HTERT RPE-1 (cell line): Measurements from ENCODE around the gene ATXN2L.
"Not testable (repeated sequence)": the region's sequence is repeated elsewhere in the genome, so short reads cannot be mapped to it uniquely, and the experiment has no call there.

Source experiments
- in situ Hi-C: fragments of 300-500 bp; cut with MboI; formaldehyde crosslinking; loops from 4 replicates; pipeline ENCODE4 v1.14.3; 2020; ENCODE audit warnings: low sequenced_read_pairs

The ATXN2L gene, protein sequence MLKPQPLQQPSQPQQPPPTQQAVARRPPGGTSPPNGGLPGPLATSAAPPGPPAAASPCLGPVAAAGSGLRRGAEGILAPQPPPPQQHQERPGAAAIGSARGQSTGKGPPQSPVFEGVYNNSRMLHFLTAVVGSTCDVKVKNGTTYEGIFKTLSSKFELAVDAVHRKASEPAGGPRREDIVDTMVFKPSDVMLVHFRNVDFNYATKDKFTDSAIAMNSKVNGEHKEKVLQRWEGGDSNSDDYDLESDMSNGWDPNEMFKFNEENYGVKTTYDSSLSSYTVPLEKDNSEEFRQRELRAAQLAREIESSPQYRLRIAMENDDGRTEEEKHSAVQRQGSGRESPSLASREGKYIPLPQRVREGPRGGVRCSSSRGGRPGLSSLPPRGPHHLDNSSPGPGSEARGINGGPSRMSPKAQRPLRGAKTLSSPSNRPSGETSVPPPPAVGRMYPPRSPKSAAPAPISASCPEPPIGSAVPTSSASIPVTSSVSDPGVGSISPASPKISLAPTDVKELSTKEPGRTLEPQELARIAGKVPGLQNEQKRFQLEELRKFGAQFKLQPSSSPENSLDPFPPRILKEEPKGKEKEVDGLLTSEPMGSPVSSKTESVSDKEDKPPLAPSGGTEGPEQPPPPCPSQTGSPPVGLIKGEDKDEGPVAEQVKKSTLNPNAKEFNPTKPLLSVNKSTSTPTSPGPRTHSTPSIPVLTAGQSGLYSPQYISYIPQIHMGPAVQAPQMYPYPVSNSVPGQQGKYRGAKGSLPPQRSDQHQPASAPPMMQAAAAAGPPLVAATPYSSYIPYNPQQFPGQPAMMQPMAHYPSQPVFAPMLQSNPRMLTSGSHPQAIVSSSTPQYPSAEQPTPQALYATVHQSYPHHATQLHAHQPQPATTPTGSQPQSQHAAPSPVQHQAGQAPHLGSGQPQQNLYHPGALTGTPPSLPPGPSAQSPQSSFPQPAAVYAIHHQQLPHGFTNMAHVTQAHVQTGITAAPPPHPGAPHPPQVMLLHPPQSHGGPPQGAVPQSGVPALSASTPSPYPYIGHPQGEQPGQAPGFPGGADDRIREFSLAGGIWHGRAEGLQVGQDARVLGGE

DNA sequence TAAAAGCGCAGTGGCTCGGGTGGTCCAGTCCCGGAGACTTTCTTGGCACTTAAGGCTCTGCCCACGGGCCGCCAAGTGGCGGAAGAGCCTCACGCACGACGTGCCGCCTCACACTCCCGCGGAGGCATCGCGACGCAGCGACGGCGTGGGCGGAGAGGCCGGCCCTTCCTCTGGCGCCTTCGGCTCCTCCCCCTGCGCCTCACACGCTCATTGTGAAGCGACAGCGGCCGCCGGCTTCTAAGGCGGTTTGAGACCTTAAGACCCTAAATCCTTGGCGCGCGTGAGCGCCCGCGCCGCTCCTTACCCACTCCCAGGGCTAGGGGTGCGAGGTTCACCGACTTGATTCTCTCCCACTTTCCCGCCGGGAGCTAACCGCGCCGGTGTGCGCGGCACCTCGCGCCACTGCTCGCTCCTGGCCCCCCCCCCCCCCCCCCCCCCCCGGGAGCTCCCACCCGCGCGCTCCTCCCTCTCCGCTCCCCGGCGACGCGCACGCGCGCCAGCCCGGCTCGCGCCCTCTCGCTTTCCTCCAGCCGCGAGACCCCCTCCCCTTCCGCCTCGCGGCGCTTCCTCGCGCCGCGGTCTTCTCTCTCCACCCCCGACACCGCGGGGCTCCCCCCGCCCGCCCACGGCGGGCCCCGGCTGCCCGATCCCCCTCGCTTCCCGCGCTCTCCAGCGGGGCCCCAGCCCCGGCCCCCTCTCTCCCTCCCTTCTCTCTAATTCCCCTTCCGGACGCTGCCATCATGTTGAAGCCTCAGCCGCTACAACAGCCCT lies at the start of gene ATXN2L:
TSS of gene ATXN2L (plus strand) at position 480 of the 771 bp plus-strand sequence. CDS start at position 741, 261 bp downstream.
- in situ Hi-C loops: no loop called here

DNA sequence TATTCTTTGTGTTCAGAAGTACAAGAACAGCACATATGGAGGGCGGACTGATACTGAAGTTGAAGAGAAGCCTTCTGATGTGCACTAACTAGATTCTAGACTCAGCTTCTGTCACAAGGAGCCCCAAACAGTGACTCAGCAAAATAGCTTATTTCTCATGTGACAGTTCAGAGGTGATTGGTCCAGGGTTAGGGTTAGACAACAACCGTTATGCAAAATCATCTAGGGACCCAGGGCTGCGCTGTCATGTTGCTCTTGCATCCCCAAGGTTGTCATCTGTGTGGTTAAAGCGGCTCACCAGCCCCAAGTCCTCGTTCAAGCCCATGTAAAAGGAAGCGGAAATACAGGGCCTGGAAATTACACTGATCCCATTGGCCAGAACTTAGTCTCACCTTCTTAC lies 41.1 kb upstream of the ATXN2L start:
- in situ Hi-C loops: not testable (repeated sequence)

DNA sequence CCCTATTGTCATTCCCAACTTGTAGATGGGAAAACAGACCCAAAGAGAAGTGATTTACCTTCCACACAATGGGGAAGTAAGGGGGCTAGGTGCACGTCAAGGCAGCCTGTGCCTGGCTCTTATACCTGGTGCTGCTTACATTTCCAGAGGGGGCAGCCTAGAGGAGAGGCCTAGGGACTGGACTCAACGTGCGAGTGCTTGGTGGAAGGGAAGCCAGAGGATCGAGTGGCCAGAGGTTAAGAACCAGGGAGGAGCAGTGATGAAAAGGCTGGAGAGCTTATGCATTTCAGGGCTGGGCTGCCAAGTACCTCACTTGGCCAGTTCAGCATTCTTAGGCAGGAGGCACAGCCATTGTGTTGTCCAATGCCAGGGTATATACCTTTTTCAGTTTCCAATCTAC lies 40.4 kb upstream of the ATXN2L start:
- in situ Hi-C loops: not testable (repeated sequence)

DNA sequence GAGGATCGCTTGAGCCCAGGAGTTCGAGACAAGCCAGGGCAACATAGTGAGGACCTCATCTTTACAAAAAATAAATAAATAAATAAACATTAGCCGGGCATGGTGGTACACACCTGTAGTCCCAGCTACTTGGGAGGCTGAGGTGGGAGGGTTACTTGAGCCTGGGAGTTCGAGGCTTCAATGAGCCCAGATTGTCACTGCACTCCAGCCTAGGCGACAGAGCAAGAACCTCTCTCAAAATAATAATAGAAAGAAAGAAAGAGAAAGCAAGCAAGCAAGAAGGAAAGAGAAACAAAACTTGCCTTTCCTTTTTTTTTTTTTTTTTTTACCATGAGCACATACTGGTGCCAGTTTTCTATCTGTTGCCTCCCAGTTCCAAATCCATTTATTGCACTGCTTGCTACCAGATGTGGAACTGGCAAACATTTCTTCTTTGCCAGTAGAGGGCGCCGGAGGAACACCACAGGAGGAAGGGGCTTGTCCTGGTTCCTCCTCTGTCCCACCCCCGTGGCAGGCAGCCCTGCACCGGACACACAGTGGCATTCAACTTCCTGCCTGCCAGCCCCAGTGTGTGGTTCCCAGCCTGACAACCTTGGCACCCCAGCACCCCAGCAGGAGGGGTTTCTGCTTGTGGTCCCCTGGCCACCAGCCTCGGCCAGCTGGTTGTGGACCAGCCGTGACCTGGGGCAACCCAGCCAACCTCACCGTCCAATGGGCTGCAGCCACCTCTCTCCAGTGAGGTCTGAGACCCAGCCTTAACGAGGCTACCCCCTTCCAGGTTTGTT lies 20.4 kb upstream of the ATXN2L start:
- in situ Hi-C loops: not testable (repeated sequence)

DNA sequence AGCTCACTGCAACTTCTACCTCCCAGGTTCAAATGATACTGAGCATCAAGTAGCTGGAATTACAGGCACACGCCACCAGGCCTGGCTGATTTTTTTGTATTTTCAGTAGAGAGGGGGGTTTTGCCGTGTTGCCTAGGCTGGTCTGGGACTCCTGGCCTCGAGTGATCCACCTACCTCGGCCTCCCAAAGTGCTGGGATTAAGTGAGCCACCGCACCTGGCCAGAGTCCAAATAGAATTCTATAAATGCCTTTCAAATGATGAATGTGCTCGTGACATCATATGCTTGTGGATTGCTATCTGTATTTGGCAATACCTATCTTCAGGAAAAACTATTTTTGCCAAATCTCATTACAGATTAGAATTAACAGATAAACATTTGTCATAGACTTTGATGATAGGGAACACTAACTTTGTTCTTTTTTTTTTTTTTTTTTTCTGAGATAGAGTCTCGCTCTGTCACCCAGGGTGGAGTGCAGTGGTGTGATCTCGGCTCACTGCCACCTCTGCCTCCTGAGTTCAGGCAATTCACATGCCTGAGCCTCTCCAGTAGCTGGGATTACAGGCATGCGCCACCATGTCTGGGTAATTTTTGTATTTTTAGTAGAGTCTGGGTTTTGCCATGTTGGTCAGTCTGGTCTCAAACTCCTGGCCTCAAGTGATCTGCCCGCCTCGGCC lies 15.2 kb upstream of the ATXN2L start:
- in situ Hi-C loops: not testable (repeated sequence)

DNA sequence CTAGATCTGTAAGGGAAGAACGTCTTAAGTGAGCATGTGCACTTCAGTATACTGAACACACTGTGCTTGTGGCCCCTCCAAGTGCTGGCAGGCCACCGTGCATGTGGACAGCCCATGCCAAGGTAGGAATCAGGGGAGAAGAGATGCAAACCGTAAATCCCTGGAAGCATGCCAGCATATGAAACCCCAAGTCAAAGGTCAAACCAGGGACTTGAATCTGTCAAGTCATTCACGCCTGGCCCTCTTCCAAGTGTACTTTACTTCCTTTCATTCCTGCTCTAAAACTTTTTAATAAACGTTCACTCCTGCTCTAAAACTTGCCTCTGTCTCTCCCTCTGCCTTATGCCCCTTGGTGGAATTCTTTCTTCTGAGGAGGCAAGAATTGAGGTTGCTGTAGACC lies 2.8 kb upstream of the ATXN2L start:
- in situ Hi-C loops: no loop called here

DNA sequence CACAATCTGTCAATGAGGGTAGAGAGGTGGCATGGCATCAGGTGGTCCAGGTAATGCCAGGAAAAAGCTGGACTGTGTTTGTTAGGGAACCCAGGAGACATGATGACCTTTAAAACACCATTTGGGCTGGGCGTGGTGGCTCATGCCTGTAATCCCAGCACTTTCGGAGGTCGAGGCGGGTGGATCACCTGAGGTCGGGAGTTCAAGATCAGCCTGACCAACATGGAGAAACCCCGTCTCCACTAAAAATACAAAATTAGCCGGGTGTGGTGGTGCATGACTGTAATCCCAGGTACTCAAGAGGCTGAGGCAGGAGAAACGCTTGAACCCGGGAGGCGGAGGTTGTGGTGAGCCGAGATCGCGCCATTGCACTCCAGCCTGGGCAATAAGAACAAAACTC lies 2.3 kb upstream of the ATXN2L start:
- in situ Hi-C loops: not testable (repeated sequence)

DNA sequence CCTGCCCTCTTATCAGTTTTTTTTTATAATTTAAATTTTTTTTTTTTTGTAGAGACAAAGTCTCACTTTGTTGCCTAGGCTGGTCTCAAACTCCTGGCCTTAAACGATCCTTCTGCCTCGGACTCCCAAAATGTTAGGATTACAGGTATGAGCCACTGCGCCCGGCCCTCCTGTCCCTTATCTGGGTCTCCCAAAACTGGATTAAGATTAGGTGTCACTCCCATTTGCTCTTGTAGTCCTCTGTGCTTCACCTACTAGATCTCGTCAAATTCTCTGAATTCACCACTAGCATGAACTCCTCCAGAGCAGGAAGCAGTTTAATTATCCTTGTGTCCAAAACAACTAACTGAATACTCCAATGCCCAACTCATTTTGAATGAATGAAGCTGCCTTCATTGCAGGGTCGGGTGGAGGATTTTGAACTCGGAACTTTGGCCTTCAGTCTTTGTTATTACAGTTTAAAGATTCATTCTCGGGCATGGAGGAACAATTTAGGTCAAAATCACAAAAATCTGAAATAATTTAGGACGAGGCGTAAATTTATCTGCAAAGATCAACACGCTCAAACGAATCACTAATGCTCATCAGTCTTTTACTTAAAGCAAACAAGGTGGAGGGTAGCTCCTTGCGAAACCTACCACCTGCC lies 802 bp upstream of the ATXN2L start:
- in situ Hi-C loops: no loop called here

DNA sequence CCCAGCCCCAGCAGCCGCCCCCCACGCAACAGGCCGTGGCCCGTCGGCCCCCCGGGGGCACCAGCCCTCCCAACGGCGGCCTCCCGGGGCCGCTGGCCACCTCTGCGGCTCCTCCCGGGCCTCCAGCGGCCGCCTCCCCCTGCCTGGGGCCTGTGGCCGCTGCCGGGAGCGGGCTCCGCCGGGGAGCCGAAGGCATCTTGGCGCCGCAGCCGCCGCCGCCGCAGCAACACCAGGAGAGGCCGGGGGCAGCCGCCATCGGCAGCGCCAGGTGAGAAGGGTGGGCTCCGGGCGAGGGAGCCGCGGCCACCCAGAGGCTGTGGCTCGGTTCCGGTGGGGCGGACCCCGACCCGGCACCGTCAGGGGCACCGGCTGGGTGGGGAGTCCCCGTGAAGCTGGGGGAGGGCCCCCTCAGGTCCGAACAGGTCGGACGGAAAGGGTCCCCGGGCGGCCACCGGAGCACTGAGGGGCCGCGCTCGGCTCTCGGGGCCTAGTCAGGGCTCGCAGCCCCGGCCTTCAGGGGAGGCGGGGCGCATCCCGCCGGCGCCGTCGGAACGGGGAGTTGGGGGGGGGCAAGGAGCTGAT lies 583 bp downstream of the ATXN2L start:
- in situ Hi-C loops: no loop called here

DNA sequence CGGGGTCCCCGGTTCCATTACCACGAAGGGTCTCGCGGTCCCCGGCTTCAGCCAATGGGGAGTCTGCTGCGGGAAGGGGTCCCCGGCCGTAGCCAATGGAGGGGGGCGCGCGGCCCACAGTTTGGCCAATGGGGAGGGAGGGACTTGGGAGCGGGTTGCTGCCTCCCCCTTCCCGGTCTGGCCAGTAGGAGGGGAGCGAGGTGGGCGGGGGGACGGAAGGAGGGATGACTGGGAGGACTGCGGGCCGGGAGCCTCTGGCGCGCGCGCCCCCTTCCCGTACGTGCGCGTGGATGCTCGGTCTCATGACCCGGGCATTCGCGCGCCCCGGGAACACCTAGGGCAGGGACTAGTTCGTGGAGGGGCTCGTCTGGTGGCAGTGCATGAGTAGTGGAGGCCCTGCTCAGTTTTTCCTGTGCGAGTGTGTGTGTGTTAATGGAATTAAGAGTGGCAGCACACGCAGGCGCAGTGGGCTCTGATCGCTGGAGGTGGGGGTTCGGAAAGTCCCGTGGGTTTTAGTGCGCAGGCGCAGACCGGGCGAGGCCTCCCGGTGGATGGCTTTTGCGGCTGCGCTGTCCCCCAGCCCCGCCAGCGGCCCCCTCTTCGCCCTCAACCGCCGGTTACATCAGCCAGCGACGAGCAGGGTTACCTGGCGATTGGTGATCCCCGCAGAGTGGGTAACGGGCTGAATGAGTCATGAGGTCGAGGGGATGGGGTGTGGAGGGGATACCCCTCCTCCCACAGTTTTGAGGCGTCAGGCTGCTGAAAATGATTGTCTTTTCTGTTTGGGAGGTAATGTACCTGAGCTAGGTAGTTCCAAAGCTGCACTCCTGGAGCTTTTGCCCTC lies 1.3 kb downstream of the ATXN2L start:
- in situ Hi-C loops: no loop called here

DNA sequence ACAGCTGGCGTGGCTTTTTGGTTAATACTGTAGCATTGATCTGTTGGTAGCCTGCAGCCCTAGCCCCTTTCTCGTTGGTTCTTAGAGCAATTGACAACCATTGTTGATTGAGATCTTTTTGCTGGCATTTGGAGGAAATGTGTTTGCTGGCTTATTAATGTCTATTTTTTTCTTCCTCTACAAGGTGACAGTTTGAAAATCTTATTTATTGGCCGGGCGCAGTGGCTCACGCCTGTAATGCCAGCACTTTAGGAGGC lies 1.8 kb downstream of the ATXN2L start:
- in situ Hi-C loops: no loop called here

DNA sequence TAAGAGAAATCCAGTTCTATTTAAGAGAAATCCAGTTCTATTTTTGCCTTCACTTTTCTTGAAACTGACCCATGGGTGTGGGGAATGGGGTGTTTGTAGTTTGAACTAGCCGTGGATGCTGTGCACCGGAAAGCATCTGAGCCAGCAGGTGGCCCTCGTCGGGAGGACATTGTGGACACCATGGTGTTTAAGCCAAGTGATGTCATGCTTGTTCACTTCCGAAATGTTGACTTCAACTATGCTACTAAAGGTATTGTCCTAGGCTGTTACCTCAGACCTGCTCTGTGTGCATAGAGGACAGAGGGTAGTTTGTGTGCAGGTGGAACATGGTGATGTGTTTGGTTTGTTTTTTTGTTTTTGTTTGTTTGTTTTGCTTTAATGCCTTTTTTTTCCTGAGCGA lies 3.3 kb downstream of the ATXN2L start:
- in situ Hi-C loops: no loop called here

DNA sequence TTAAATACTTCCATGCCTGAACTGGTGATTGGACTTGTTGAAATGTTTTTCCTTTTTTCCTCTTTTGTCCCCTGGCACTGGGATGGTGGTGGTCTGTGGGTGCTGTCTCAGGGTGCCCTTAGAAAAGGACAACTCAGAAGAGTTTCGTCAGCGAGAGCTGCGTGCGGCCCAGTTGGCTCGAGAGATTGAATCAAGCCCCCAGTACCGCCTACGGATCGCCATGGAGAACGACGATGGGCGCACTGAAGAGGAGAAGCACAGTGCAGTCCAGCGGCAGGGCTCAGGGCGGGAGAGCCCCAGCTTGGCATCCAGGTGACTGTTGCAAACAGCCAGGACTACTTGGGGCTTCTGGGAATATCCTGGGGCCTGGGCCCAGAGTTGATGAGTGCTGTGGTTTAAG lies 6.9 kb downstream of the ATXN2L start:
- in situ Hi-C loops: no loop called here

DNA sequence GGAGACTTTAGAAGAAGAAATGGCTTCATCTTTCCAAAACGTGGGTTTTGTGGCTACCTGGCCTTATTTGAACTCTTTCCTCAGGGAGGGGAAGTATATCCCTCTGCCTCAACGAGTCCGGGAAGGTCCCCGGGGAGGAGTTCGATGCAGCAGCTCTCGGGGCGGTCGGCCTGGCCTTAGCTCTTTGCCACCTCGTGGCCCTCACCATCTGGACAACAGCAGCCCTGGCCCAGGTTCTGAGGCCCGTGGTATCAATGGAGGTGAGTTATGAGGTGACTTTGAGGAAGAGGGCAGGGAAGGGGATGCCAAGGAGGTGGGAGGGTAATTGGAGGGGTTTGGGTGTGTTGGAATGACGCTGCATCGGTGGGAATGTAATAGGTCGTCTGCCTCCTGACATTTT lies 7.7 kb downstream of the ATXN2L start:
- in situ Hi-C loops: no loop called here

DNA sequence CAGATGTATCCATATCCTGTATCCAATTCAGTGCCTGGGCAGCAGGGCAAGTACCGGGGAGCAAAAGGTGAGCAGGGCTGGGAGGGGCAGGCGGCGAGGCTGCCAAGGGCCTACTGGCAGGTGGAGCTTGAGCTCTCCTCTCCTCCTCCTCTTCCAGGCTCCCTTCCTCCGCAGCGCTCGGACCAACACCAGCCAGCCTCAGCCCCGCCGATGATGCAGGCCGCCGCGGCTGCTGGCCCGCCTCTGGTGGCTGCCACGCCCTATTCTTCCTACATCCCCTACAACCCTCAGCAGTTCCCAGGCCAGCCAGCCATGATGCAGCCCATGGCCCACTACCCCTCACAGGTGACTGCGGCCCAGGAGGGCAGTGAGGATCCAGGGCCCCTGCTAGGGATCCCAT lies 11.6 kb downstream of the ATXN2L start:
- in situ Hi-C loops: no loop called here

DNA sequence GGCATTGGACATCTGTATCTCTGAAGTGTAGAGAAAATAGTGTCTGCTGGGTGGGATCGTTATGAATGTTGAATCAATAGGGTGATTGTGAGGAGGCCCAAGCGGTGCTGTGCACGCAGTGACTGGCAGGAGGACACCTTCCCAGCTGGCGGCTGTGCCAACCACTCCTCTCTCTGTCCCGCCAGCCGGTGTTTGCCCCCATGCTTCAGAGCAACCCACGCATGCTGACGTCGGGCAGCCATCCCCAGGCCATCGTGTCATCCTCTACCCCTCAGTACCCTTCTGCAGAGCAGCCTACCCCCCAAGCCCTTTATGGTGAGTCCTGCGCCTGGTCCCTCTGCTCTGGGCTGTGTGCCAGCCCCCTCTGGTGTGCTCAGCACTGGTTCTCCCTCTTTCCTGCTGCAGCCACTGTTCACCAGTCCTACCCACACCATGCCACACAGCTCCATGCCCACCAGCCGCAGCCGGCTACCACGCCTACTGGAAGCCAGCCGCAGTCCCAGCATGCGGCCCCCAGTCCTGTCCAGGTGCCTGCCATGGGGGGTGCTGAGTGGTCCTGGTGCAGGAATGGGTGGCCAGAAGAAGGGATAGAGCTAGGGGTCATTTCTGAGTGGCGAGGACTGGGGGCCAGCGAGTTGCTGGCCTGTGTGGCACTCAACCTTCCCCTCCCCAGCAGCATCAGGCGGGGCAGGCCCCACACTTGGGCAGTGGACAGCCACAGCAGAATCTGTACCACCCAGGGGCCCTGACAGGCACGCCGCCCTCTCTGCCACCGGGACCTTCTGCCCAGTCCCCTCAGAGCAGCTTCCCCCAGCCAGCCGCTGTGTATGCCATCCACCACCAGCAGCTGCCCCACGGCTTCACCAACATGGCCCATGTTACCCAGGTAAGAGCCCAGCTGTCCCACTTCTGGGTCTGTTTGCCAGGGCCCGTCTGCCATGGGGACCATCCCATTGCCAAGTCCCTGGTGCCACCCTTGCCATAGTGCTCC lies 12.4 kb downstream of the ATXN2L start:
- in situ Hi-C loops: no loop called here
